ENCODE results near the gene RPRD1B.
A peak's percentile ranks its signal among the peaks of the same experiment; 100 is the strongest.

RPRD1B gene, protein sequence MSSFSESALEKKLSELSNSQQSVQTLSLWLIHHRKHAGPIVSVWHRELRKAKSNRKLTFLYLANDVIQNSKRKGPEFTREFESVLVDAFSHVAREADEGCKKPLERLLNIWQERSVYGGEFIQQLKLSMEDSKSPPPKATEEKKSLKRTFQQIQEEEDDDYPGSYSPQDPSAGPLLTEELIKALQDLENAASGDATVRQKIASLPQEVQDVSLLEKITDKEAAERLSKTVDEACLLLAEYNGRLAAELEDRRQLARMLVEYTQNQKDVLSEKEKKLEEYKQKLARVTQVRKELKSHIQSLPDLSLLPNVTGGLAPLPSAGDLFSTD

DNA sequence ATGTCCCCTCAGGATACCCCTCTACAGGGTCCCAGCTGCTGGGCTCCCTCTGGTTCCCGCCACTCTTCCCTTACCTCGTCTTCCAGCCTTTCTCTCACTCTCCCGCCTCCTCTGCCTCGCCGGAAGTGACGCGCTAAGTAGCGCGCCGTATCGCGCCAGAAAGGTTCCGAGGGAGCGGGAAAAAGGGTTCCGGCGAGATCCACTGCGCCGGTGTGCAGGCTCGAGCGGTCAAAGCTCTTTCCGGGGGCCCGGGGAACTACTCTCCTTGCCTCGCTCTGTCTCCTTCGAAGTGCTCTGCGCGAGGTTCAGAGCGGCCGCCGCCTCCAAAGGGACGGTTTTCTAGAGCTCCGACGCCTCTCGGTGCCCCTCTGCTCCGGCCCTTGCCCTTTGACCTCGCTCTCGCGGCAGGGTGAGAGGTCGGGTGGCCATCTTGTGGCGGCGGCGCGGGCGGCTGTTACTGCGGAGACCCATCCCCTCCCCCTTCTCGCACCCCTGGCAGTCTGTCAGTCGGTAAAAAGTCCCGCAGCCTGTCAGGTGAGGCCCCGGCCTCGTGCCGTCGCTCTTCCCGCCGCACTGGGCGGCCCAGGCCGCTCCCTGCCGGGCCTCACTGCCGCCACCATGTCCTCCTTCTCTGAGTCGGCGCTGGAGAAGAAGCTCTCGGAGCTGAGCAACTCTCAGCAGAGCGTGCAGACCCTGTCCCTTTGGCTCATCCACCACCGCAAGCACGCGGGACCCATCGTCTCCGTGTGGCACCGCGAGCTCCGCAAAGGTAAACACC lies at the start of gene RPRD1B, which contains the start of gene TTI1:
TSS of gene RPRD1B (plus strand) at position 417 of the 778 bp plus-strand sequence. CDS start at position 619, 202 bp downstream.
TSS of gene TTI1 (minus strand) at position 127 of the 778 bp plus-strand sequence. CDS start 19,640 bp downstream, outside the sequence.
- DNase-seq (ENCODE audit: low read depth in 3 of 3): peak; percentile 69 to 87 (median 75)

- DNase-seq (ENCODE audit: low read depth in 3 of 3): no peak
Measured at GRCh38 chr20:37984018-37984785, 49.3 kb upstream of the RPRD1B start.

DNA sequence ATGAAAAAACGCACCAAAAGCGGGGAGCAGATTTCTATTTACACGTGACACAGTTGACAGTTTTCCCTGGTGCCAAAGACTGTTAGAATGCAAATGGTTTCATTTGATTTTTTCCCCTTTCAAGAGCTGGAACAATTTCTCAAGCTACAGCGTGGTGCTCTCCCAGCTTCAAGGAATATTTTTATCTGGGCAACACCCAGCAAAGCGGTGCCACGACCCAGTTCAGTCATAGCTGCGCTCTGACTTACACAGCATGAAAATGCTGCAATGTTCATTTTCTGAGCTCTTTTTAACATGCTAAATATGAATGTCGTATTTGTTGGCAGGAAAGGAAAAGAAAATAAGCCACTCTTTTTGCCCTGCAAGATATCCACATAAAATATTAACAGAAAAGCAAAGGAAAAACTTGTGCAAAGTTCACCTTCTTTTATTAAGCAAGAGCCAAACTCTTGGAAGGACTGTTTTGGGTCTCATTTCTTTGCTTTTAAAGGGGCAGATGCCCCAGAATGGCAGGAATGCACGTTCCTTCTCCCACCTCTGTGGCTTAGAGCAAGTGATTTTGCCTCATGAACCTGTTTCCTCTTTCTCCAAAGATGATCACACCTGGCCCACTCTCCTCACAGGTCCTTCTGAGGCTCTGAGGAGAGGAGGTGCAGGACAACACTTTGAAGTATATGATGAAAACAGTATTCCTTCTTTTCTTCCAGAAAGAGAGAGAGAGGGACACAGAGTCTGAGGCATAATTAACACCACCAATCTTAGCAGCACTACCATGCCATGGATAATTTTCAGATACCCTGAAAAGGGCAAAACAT lies 47.3 kb upstream of the RPRD1B start:
- no peak for DNase-seq (ENCODE audit: low read depth in 3 of 3)

- DNase-seq (ENCODE audit: low read depth in 3 of 3): no peak
Measured at GRCh38 chr20:37986873-37987601, 46.5 kb upstream of the RPRD1B start.

DNA sequence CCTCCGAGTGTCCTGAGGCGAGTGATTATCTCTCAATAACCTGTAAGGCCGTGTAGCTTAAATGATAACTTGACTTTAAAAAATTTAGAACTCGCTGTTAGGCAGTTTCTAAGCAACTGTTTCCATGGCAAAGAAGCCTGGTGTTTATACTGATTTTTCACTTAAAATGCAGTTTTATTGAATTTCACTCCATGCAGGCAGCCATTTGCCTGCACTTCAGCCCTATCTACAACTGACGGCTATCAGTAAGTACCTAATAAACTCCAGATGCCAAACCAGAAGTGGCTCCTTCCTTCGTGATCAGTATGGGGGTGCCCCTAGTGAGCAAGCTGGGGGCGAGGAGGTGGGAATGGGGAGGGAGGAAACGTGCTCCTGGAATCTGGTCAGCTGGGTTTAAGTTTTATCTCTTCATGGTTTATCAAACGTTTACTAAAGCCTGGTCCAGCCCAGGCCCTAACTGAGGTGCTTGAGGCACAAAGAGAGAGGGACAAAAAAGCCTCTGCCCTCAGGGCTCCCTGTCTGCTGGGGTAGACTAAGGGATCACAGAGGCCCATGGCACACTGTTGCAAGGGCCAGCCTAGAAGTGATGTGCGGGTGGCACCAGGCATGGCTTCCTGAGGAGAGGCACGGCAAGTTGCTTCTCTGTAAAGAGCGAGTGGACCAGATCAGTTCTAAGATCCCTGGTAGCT lies 45.8 kb upstream of the RPRD1B start:
- no peak for DNase-seq (ENCODE audit: low read depth in 3 of 3)

GRCh38 chr20:37988306-37988954 lies 45.1 kb upstream of the RPRD1B start:
- no peak for DNase-seq (ENCODE audit: low read depth in 3 of 3)

- no peak for DNase-seq (ENCODE audit: low read depth in 3 of 3)
Measured at GRCh38 chr20:37989601-37990295, 43.8 kb upstream of the RPRD1B start.

DNA sequence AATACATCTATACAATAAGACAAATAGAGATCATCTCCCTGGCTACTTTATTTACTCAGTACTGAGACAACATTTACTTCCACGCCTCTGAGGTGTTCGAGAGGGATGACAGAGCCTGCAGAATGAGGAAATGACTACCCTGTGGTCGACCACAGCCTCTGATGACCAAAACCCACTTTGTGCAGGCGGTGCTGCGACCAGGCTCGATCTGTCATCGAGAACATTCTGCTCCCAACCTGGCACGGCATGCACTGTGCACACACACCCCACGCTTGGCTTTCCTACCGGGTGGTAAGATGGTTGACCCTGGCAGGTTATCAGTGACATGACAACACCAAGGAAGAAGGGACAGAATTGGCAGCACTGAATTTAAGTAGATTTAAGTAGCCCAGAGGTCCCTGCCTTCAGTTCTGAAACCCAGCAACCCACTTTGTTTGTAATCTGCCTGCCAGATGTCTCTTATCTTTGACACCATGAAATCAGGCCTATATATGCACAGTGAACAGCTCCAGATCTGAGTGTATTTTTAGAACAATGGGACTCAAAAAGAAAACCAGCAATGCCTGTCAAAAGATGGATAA lies 42.9 kb upstream of the RPRD1B start:
- DNase-seq (ENCODE audit: low read depth in 3 of 3): no peak

- DNase-seq (ENCODE audit: low read depth in 3 of 3): no peak
Measured at GRCh38 chr20:37991157-37991866, 42.2 kb upstream of the RPRD1B start.

- no peak for DNase-seq (ENCODE audit: low read depth in 3 of 3)
Measured at GRCh38 chr20:37991908-37992307, 41.6 kb upstream of the RPRD1B start.

DNA sequence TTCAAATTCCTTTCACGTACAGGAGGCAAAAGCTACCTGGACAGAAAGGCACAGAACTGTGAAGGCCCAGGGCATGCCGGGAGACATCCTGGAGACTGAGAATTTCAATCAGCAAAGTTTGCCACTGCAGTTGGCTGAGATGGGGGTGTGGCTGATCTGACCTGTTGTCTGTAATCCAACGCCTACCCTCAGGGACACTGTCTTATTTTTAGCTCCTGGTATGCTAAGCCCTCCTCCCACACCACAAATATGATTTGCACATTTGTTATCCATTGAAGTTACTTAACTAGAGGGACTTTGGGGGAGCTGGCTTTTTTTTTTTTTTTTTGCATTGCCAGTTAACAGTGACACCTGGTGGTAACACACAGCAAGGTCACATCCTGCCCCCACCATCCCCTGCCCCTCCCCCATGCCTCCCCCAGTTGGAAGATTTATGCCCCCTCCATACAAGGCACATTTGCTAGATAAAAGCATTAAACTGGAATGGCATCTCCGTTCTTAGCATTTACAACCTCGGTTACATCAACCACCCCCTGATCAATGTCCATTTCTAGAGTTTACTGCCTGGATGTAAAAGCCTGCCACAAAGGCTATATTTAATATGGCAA lies 40.6 kb upstream of the RPRD1B start:
- no peak for DNase-seq (ENCODE audit: low read depth in 3 of 3)

- DNase-seq (ENCODE audit: low read depth in 3 of 3): no peak
Measured at GRCh38 chr20:37994512-37994911, 39.0 kb upstream of the RPRD1B start.

DNA sequence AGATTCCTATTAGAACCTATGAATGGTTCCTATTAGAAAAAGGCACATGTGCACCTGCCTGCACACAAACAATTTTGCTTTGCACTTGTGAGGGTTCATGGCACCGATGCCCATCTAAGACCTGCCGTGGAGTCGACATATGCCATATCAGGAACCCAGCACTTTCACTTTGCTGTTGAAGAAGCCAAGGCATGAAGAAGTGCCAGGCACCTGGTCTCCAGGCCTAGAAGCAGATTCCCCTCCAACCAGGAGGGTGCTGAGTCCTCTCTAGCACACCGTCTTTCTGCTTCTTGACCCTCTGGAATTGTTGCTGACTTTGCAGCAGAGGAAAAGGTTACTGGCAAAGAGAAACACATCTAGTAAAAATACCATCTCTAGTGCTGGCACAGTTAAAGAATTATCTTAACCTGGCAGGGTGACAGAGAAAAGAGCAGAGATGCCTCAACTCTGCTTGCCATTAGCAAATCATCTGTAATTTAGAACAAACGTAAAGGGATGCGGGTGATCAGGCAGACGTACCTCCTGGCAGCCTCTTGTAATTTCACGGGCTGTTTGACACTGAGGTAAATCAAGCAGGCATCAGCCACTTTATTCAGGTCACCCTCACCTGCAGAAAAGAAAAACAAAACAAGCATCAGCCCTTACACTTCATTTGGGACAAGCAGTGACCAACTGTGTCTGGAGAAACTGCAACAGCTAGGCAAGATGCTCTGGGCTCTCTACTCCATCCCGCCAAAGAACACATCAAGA lies 37.5 kb upstream of the RPRD1B start:
- DNase-seq (ENCODE audit: low read depth in 3 of 3): no peak

DNA sequence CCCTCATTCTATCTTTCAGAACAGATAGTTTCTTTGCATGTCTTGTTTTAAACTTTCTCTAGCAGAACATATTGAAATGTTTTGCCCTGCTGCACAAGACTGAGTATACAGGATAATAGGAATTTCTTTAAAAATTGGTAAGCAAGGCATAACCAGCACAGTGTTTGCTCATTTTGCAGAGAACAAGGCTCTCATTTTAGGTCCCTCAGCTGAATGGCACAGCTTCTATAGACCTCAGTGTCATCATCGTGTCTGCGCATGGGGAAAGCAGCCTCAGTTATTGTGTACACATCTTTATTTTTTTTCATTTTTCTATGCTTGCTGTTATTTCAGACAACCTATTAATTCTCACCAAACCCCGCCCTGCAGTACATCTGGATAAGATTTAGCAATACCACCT lies 36.0 kb upstream of the RPRD1B start:
- DNase-seq (ENCODE audit: low read depth in 3 of 3): no peak

- no peak for DNase-seq (ENCODE audit: low read depth in 3 of 3)
Measured at GRCh38 chr20:37999526-38000263, 33.9 kb upstream of the RPRD1B start.

- no peak for DNase-seq (ENCODE audit: low read depth in 3 of 3)
Measured at GRCh38 chr20:38000293-38000692, 33.3 kb upstream of the RPRD1B start.

All from stimulated activated CD4-positive, alpha-beta T cell treated with anti-CD3 and anti-CD28 coated beads, TNF-alpha, amount 100 ng/mL, for 4 hours (primary cell).